ENCODE measurements around the gene NTNG1.

DNA sequence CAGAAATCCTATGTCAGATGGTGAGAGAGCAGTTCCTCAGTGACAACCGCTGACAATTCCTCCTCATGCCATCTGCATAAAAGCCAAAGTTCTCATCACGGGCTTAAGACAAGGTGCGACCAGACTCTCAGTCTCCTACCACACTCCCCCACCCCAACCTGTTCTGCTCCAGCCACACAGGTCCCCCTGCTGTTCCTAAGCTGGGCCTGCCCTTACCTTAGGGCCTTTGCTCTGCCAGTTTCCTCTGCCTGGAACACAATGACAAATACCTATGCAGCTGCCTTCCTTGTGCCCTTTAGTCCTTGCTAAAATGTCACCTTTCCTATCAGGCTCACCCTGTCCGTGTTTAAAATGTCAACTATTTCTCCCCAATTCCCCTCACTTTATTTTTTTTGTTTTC, 382.2 kb downstream of the NTNG1 start:
- TF ChIP-seq, protein P1, sequence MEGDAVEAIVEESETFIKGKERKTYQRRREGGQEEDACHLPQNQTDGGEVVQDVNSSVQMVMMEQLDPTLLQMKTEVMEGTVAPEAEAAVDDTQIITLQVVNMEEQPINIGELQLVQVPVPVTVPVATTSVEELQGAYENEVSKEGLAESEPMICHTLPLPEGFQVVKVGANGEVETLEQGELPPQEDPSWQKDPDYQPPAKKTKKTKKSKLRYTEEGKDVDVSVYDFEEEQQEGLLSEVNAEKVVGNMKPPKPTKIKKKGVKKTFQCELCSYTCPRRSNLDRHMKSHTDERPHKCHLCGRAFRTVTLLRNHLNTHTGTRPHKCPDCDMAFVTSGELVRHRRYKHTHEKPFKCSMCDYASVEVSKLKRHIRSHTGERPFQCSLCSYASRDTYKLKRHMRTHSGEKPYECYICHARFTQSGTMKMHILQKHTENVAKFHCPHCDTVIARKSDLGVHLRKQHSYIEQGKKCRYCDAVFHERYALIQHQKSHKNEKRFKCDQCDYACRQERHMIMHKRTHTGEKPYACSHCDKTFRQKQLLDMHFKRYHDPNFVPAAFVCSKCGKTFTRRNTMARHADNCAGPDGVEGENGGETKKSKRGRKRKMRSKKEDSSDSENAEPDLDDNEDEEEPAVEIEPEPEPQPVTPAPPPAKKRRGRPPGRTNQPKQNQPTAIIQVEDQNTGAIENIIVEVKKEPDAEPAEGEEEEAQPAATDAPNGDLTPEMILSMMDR (IDR thresholded peaks at IDR 0.05), result no peak
- TF ChIP-seq POLR2A (IDR thresholded peaks at IDR 0.05), result no peak
